ENCODE results near the gene RALY.

DNA sequence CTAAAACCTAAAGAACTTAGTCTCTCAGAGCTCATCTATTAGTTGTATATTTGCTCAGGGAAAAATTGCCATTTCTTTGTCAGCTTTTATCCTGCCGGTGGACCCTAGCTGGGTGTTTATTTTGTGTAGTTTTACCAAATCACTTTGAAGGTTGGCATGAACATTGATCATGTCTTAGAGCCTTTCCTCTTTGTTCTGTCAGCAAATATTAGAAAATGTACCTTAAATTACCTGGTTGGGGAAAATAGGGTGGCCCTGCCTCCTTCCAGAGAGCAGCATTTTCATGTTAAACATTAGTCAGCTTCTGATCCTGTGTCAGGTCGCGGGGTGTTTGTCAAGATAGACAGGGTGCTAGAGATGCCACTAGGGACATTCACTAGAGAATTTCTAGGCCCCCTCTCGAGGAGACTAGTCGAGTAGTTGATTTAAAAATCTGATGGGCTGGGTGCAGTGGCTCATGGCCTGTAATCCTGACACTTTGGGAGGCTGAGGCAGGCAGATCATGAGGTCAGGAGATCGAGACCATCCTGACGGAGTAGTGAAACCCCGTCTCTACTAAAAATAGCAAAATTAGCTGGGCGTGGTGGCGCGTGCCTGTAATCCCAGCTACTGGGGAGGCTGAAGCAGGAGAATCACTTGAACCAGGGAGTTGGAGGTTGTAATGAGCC is 11.2 kb downstream of the RALY start:
- TF ChIP-seq, protein P1, sequence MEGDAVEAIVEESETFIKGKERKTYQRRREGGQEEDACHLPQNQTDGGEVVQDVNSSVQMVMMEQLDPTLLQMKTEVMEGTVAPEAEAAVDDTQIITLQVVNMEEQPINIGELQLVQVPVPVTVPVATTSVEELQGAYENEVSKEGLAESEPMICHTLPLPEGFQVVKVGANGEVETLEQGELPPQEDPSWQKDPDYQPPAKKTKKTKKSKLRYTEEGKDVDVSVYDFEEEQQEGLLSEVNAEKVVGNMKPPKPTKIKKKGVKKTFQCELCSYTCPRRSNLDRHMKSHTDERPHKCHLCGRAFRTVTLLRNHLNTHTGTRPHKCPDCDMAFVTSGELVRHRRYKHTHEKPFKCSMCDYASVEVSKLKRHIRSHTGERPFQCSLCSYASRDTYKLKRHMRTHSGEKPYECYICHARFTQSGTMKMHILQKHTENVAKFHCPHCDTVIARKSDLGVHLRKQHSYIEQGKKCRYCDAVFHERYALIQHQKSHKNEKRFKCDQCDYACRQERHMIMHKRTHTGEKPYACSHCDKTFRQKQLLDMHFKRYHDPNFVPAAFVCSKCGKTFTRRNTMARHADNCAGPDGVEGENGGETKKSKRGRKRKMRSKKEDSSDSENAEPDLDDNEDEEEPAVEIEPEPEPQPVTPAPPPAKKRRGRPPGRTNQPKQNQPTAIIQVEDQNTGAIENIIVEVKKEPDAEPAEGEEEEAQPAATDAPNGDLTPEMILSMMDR (IDR thresholded peaks at IDR 0.05; ENCODE audit: low read depth, low read length, poor library complexity, severe bottlenecking), result no peak
- no peak for TF ChIP-seq EZH2phosphoT487 (IDR thresholded peaks at IDR 0.05; ENCODE audit: borderline replicate concordance, low read length)

Data from DOHH2 (cell line).